Glomerular visceral epithelial cell (primary cell): ENCODE data around the gene ACTG1.
A peak's percentile ranks its signal among the peaks of the same experiment; 100 is the strongest.

Source experiments
- DNase-seq: peaks from one replicate; pipeline ENCODE4 v3.0.0-alpha.2; 2016; ENCODE audit errors: extremely low spot score

The ACTG1 gene

DNA sequence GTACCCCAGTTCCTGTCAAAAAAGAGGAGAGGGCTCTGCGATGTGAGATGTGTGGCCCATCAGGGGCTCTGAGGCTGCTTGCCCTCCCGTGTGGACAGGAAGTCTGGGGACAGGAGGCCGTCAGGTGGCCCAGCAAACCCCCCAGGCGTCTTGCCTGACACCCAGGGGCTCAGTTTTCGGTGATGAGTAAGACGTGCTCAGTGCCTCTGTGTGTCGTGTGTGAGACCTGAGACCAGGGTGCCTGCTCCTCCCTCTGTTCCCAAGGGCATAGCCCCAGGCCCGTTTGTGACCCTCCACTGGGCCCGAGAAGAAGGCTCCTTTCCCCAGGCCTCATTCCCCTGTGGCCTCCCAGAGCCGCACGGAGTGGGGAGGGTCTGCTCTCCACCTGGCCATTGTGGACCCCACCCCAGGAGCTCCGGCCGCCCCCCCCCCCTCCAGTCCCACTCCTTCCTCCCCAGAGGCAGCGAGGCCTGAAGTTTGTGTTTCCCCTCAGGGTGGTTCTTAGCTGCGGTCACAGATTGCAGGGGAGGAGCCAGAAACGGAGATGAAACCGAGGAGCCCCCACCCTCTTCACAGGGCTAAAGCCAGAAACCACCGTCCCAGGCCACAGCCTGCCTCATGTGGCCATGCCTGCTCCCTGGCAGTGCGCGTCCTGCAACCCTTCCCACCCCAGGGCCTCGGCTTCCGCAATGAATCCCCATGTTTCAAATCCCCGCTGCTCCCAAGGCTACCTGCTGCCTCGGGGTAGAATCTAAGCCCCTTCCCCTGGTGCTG is 4.9 kb upstream of the ACTG1 start:
- DNase-seq, result peak; percentile 69

DNA sequence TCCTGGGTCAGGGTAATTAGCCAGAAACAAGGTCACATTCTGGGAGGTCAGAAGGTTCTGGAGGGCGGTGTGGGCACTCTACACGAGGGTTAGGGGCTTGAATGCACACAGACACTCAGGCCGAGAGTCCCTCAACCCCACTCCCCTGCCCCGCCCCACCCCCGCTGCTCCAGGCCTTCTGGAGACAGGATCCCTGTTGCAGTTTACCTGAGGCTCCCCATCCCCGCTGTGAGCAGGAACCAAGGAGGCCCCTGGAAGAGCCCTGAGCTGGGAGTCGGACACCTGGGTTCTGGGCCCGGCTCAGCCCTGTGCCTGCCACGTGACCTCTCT is 4.4 kb upstream of the ACTG1 start:
- no peak for DNase-seq

GRCh38 chr17:81516439-81516838 is 3.8 kb upstream of the ACTG1 start:
- no peak for DNase-seq

GRCh38 chr17:81515530-81516041 is 3.0 kb upstream of the ACTG1 start:
- no peak for DNase-seq

GRCh38 chr17:81514739-81515529 is 2.3 kb upstream of the ACTG1 start:
- DNase-seq, result peak; percentile 86

GRCh38 chr17:81514489-81514738 is 1.8 kb upstream of the ACTG1 start:
- peak; percentile 44 for DNase-seq

DNA sequence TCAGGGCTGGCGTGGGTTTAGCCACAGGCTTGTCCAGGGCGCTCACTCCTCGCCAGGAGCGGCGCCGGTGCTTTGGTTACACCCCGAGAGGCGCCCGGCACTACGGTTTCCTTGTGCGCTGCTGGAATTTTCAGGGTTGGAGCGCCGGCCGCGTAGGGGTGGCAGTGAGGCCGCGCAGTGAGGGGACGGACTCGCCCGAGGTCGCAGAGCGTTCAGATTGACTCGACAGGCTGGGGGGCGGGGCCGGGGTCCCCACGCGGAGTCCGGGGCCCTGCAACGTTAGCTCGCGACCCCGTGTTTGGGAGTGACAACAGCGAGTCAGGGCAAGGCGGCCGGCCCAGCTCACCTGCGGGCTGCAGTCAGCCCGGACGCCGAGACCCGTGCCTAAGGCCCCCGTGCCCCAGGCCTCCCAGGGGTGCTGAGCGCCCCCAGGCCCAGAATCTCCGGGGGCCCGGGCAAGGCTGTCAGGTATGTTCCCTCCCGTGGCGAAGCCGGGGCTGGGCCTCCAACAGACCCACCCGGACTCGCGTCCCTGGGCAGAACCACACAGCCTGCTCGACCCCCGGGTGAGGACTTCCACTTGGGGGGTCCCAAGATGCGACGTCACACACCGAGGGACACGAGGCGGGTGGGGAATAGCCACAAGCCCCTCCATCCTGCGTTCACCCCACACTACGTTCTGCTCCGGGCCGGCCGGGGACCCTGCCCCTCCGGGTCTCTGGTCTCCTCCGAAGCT is 1.3 kb upstream of the ACTG1 start:
- DNase-seq, result peak; percentile 75

DNA sequence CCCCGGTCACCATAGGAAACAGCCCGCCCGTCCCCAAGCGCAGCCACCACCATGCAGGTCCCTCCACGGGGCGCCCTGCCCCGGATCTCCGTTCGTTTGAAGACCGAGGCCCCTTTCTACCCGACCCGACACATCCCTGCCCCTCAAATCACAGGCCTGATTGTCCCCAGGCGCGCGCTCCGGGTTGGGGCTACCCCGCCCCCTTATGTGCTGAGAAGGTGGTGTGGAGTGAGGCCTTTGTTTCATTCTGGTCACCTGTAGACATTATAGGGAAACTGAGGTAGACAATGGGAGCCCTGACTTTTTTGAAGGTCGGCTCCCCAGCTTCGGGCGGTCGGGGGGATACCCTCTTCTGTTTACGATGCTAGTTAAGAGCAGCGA is 763 bp upstream of the ACTG1 start:
- DNase-seq, result peak; percentile 70

DNA sequence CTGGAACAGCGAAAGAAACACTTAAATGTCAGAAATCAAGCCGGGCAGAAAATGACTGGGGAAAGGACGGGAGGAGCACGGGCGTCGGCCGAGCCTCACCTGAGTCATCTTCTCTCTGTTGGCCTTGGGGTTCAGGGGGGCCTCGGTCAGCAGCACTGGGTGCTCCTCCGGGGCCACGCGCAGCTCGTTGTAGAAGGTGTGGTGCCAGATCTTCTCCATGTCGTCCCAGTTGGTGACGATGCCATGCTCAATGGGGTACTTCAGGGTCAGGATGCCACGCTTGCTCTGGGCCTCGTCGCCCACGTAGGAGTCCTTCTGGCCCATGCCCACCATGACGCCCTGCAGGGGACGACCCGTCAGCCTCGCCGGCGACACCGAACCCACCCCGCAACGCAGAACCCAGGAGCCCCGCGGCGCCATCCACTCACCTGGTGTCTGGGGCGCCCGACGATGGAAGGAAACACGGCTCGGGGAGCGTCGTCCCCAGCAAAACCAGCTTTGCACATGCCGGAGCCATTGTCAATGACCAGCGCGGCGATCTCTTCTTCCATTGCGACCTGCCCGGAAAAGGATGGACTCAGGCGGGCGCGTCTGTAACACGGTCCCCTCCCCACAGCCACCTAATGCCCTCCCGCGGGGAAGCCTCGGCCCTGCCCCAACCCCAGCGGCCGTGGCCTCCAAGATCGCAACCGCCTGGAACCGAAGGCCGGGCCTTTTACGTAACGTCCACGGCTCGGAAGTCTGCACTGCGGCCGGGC is 616 bp downstream of the ACTG1 start:
- DNase-seq, result peak; percentile 45

DNA sequence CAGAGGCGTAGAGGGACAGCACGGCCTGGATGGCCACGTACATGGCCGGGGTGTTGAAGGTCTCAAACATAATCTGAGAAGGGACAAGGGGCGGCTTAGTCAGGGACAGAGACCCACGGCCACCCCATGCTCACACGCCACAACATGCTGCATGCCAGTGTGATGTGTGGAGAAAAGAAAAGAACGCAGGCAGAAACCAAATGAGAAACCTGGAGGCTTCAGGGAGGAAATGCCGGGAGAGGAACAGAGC is 1.1 kb downstream of the ACTG1 start:
- no peak for DNase-seq

- peak; percentile 44 for DNase-seq
Measured at GRCh38 chr17:81510785-81511553, 1.6 kb downstream of the ACTG1 start.

DNA sequence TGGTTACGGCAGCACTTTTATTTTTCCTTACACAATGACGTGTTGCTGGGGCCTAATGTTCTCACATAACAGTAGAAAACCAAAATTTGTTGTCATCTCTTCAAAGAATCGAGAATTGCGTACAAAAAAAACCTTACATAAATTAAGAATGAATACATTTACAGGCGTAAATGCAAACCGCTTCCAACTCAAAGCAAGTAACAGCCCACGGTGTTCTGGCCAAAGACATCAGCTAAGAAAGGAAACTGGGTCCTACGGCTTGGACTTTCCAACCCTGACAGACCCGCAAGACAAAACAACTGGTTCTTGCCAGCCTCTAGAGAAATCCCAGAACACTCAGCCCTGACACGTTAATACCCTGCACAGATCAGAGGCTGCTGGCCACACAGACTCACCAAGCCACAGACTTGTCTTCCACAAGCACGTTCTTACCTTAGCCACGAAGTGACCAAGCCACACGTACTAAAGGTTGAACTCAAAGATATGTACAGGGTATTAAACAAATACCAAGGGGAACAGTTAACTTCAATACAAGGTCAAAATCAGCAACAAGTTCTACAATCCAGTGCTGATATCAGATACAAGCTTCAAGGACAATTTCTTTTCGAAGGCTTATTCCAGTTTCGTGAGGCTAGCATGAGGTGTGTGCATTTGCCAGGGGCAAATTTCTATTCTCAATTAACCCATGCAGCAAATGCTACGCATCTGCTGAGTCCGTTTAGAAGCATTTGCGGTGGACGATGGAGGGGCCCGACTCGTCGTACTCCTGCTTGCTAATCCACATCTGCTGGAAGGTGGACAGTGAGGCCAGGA is 2.4 kb downstream of the ACTG1 start:
- DNase-seq, result no peak

DNA sequence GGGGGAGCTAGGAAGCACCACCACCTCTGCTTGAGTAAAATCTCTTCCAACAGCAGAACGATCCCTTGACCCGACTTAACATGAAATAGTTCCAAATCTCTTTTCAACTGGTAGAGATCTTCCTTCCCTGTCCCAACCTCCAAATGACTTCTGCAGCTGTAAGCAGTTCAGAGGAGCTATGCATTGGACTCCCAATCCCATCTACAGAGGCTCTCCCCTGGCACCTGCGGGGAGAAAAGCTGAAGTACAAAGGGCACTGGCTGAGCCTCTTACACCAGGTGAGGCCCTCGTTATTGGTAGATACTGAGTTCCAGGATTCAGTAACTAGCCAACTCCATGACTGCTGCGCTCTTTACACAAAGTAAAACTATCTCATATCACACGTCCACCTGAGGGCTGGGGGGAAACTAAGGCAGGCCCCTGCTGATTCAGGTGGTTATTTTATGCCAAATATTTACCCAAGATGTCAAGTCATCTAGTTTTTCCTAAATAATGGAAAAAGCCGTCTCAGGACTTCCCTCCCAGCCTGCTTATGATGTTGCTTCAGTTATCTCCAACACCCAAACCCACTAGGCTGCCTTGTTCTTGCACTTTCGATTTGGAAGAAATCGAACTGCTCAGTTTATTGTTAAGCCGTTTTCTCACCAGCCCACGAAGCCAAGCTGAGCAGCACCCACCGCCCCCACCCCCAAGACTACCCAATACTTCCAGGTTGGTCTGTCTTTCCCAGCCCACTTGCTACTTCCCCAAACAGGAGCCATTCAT is 3.2 kb downstream of the ACTG1 start:
- DNase-seq, result no peak

GRCh38 chr17:81508639-81509206 is 3.9 kb downstream of the ACTG1 start:
- peak; percentile 68 for DNase-seq

- DNase-seq, result no peak
Measured at GRCh38 chr17:81503619-81504018, 9.0 kb downstream of the ACTG1 start.

DNA sequence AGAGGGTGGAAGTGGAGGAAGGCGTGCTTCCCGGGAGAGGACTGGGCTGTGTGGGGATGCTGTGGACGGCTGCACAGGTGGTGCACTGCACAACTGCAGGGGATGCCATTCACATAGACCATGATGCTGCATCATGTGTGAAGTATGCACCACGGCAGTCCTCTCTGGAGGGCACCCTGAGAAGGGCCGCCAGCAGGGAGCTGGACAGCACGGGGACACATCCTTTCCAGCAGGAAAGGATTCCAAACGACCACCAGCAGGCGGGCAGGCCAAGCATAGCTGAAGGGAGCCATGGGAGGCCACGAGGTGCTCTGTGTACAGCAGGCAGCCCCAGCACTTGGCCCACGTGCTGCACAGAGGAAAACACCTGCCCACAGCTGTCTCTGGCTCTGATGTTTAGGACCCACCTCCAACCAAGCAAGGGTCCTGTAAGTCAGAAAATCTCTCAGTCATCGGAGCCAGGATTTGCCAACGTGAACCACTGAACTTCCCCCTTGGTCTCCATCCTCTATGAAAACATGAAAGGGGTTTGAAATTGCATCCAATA is 10.1 kb downstream of the ACTG1 start:
- DNase-seq, result no peak

DNA sequence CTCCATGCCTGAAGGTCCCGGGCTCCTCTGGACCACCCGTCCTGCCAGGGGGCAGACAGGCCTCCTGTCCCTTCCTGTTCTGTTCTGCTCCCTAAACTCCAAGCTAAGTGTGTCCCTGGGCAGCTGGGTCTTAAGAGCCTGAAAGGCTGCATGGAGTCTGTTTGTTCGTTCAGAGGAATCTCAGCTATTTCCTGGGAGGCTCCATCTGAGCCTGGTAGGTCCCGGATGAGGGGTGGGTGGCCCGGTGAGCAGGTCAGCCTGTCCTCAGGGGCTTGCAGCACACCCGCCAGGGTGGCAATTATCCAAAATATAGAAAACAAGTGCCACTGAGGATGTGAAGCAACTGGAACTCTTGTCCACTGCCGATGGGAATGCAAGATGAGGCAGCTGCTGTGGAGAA is 12.6 kb downstream of the ACTG1 start:
- DNase-seq, result no peak

DNA sequence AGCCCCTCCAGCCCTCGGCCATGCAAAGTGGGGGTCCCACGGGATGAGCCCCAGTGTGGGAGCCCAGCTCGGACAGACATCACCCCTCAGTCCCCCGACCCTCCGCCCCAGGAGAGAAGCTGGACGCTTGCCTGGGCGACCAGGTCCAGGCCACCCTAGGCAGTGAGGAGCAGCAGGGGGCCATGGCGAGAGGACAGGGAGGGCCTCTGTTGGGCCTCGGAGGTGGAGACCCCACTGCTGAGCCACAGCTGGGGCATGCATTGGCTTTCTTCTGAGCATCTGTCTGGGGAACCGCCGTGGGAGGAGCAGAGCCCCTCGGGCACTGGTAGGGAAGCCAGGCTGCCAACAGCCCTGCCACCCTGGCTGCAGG is 13.0 kb downstream of the ACTG1 start:
- DNase-seq, result no peak

DNA sequence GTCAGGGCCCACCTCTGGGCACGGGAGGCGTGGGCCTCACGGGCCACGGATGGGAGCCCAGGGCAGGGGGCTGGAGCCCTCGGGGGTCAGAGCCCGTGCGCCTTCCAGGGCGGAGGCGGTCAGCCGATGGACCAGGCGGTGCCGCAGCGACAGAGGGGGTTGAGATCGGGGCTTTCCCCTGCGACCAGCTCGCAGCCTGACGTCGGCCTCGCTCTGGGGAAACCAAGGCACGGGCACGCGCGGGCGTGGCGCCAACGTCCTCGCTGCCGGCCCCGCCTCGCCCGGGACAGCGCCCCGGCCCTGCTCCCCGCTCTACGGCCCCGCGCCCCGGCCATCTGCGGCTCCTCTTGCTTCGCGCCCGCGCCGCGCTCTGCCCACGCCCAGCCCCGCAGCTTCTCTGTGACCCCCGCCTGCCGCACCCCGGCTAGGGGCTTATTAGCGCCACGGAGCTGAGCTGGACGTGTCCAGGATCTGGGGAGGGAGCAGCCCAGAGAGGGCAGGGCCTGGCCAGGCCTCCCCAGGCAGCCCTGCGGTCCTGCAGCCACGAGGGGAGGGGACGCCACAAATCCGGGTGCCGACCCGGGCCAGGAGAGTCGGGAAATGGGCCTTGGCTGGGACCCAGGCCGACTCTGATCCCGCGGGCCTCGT is 13.5 kb downstream of the ACTG1 start:
- DNase-seq, result no peak
